IMR-90 (cell line): Measurements from ENCODE around the gene RSPH3. TPM values are rescaled to one million over a fixed set of nuclear protein-coding genes. Genes with fewer than 3 reads are reported as not detected.

Experiments used
- ATAC-seq: fragments of 200-7000 bp; cut with Tn5 transposase; 2 replicates; pipeline ENCODE4 v1.9.1; 2020; ENCODE audit warnings: low read depth, mild to moderate bottlenecking, moderate library complexity
- BruUV-seq: library from RNA; stranded (reverse); fragments of 400-500 nt; replicated peaks from 2 replicates; lab custom pipeline; 2021; lab: Mats Ljungman, UMichigan
- CTCF ChIA-PET: fragments of 300-600 bp; formaldehyde crosslinking; extraction: SDS; loops from one replicate; lab custom pipeline; 2021; ENCODE audit warnings: antibody characterized with exemption; lab: Yijun Ruan, JAX
- POLR2A ChIA-PET: fragments of 300-600 bp; sonication (Branson Sonifier 250); formaldehyde crosslinking; loops from one replicate; lab custom pipeline; 2022; ENCODE audit warnings: antibody characterized with exemption; ENCODE audit not compliant: unreplicated experiment; lab: Charles Lee
- DNase-seq: peaks from one replicate; pipeline ENCODE4 v3.0.0; 2013
- H2AFZ ChIP-seq: replicated peaks from 2 replicates; pipeline ENCODE3; 2013; ENCODE audit warnings: low read length, mild to moderate bottlenecking; ENCODE audit not compliant: poor library complexity
- H2AK5ac ChIP-seq: 2 replicates; pipeline ENCODE4 v1.6.1; 2013; ENCODE audit warnings: low read depth, low read length, inconsistent platforms
- H2AK9ac ChIP-seq: replicated peaks from 2 replicates; pipeline ENCODE3; 2013; ENCODE audit warnings: mild to moderate bottlenecking, low read depth, low read length, moderate library complexity; ENCODE audit not compliant: poor library complexity
- H2BK120ac ChIP-seq: 2 replicates; pipeline ENCODE4 v1.6.1; 2013; ENCODE audit warnings: low read depth, low read length, inconsistent platforms
- H2BK15ac ChIP-seq: 3 replicates; pipeline ENCODE4 v1.6.1; 2013; ENCODE audit warnings: low read depth, low read length, inconsistent platforms
- H2BK20ac ChIP-seq: 2 replicates; pipeline ENCODE4 v1.6.1; 2013; ENCODE audit warnings: low read depth, mild to moderate bottlenecking, inconsistent platforms, low read length, moderate library complexity
- H2BK5ac ChIP-seq: 2 replicates; pipeline ENCODE4 v1.6.1; 2013; ENCODE audit warnings: mild to moderate bottlenecking, low read depth, low read length, inconsistent platforms; ENCODE audit not compliant: poor library complexity, severe bottlenecking
- H3K14ac ChIP-seq: replicated peaks from 2 replicates; pipeline ENCODE4 v1.6.1; 2013; ENCODE audit warnings: low read depth, low read length, inconsistent platforms
- H3K18ac ChIP-seq: 2 replicates; pipeline ENCODE4 v1.6.1; 2013; ENCODE audit warnings: low read depth, low read length, control low read depth
- H3K23ac ChIP-seq: 2 replicates; pipeline ENCODE4 v1.6.1; 2013; ENCODE audit warnings: low read depth, low read length, inconsistent platforms
- H3K27ac ChIP-seq: 2 replicates; pipeline ENCODE4 v1.5.1; 2013; ENCODE audit warnings: mild to moderate bottlenecking, control low read depth, low read length; ENCODE audit not compliant: insufficient read depth
- H3K27me3 ChIP-seq: 2 replicates; pipeline ENCODE4 v1.6.1; 2013; ENCODE audit warnings: low read length; ENCODE audit not compliant: control insufficient read depth, insufficient read depth
- H3K36me3 ChIP-seq: 2 replicates; pipeline ENCODE4 v1.6.1; 2013; ENCODE audit warnings: low read length, mixed read lengths; ENCODE audit not compliant: control insufficient read depth, insufficient read depth
- H3K4ac ChIP-seq: 2 replicates; pipeline ENCODE4 v1.6.1; 2013; ENCODE audit warnings: low read depth, low read length, inconsistent platforms
- H3K4me1 ChIP-seq: 2 replicates; pipeline ENCODE4 v1.6.1; 2013; ENCODE audit warnings: low read length, mixed read lengths; ENCODE audit not compliant: control insufficient read depth, insufficient read depth
- H3K4me2 ChIP-seq: 2 replicates; pipeline ENCODE4 v1.6.1; 2013; ENCODE audit warnings: low read depth, mild to moderate bottlenecking, control low read depth, low read length, moderate library complexity
- H3K4me3 ChIP-seq: 2 replicates; pipeline ENCODE4 v1.5.1; 2013; ENCODE audit warnings: low read depth, mild to moderate bottlenecking, control low read depth, low read length, moderate library complexity; ENCODE audit not compliant: insufficient read depth
- H3K56ac ChIP-seq: 2 replicates; pipeline ENCODE4 v1.6.1; 2013; ENCODE audit warnings: low read length, inconsistent platforms; ENCODE audit not compliant: insufficient read depth; ENCODE audit errors: extremely low read depth
- H3K79me1 ChIP-seq, 2 experiments: 2 replicates each; pipeline ENCODE4 v1.6.1; 2013; ENCODE audit warnings: low read length in 2 of 2, inconsistent platforms in 1 of 2, low read depth in 1 of 2
- H3K9ac ChIP-seq: 2 replicates; pipeline ENCODE4 v1.6.1; 2013; ENCODE audit warnings: low read depth, low read length, control low read depth
- H3K9me1 ChIP-seq: 2 replicates; pipeline ENCODE4 v1.6.1; 2013; ENCODE audit warnings: low read length, inconsistent platforms; ENCODE audit not compliant: insufficient read depth
- H3K9me3 ChIP-seq: 2 replicates; pipeline ENCODE4 v1.6.1; 2013; ENCODE audit warnings: low read length; ENCODE audit not compliant: control insufficient read depth, insufficient read depth
- H4K20me1 ChIP-seq: 2 replicates; pipeline ENCODE4 v1.6.1; 2013; ENCODE audit warnings: low read length, inconsistent platforms; ENCODE audit not compliant: insufficient read depth
- H4K5ac ChIP-seq: 2 replicates; pipeline ENCODE4 v1.6.1; 2013; ENCODE audit warnings: mild to moderate bottlenecking, low read depth, low read length, control low read depth
- H4K8ac ChIP-seq, 2 experiments: 2 replicates each; pipeline ENCODE4 v1.6.1; 2013; ENCODE audit warnings: low read depth in 2 of 2, low read length in 2 of 2, control low read depth in 1 of 2, inconsistent platforms in 1 of 2
- H4K91ac ChIP-seq: 2 replicates; pipeline ENCODE4 v1.6.1; 2013; ENCODE audit warnings: low read depth, low read length, inconsistent platforms; ENCODE audit not compliant: insufficient read depth
- CEBPB ChIP-seq: IDR thresholded peaks from 2 replicates; pipeline ENCODE4 v1.6.1; 2012; ENCODE audit warnings: low read depth, low read length, improper control_type of control experiment
- CHD1 ChIP-seq: IDR thresholded peaks from 2 replicates; pipeline ENCODE4 v1.6.1; 2012; ENCODE audit warnings: low read depth, low read length, improper control_type of control experiment
- MXI1 ChIP-seq: IDR thresholded peaks from 2 replicates; pipeline ENCODE4 v1.6.1; 2012; ENCODE audit warnings: low read depth, mild to moderate bottlenecking, low read length, moderate library complexity, borderline replicate concordance
- RAD21 ChIP-seq: IDR thresholded peaks from 2 replicates; pipeline ENCODE4 v1.6.1; 2012; ENCODE audit warnings: low read length, improper control_type of control experiment
- RCOR1 ChIP-seq: IDR thresholded peaks from 2 replicates; pipeline ENCODE4 v1.6.1; 2012; ENCODE audit warnings: mild to moderate bottlenecking, low read length, improper control_type of control experiment; ENCODE audit not compliant: insufficient replicate concordance
- WGBS, 2 experiments: methylation state at CpG; one replicate each; pipeline versions ENCODE4 v1.1.5 to v1.1.7; 2013; ENCODE audit warnings: missing lambda C conversion rate in 2 of 2; ENCODE audit not compliant: insufficient read length in 1 of 2; ENCODE audit errors: extremely low coverage in 2 of 2; 5-methylcytosine and 5-hydroxymethylcytosine counted together
- dilution Hi-C: fragments of 300-500 bp; cut with HindIII; formaldehyde crosslinking; loops from one replicate; pipeline ENCODE4 v1.14.3; 2018; ENCODE audit warnings: low sequenced_read_pairs; ENCODE audit not compliant: unreplicated experiment
- in situ Hi-C: fragments of 300-500 bp; cut with MboI; formaldehyde crosslinking; loops from 3 replicates; pipeline ENCODE4 v1.14.3; 2019; ENCODE audit warnings: low sequenced_read_pairs, inconsistent platforms, mixed read lengths
- intact Hi-C: fragments of 100-400 bp; cut with micrococcal nuclease; formaldehyde crosslinking; loops from 2 replicates; pipeline ENCODE4 v1.10.0; 2022
- polyA plus RNA-seq, 3 experiments: library from polyadenylated mRNA; depleted of rRNA; stranded (reverse); fragments of >200 nt; gene quantifications; 2 replicates each; pipeline ENCODE4 v1.2.3, GENCODE V29; 2012; ENCODE audit warnings: low replicate concordance in 1 of 3
- total RNA-seq: library from RNA; depleted of rRNA; stranded (reverse); fragments of >200 nt; gene quantifications from 2 replicates; pipeline ENCODE4 v1.2.3, GENCODE V29; 2012
- TF ChIP-seq, protein P1 (sequence below): fragments of 150-350 bp; IDR thresholded peaks from 2 replicates; pipeline ENCODE4 v1.6.1; 2017; ENCODE audit warnings: mild to moderate bottlenecking, antibody characterized with exemption, low read length, low read depth

The RSPH3 gene
- total and polyA plus RNA-seq, 2 of the 4 experiments (the other 2 are of a cell fraction): 1.7 to 3.0 TPM

DNA sequence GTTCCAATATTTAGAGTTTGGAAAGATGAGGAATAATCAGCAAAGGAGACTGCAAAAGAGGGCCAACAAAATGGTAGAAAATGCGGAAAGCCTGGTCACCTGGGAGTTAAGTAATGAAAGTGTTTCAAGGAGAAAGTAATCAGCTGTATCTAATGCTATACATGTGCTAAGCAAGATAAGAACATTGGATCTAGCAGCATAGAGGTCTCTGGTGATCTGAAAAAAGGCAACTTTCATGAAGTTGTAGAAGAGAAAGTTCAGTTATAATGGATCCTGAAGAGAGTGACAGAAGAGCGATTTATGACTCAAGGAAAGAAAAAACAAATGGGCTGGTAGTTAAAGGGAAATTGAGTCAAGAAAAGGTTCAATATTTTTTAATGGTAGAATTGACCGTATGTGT, 4.6 kb upstream of the RSPH3 start:
- Histone ChIP-seq H3K79me1 (peaks cover 0 to 2% of the 10 kb centered on the region in 2 experiments; a peak in 1 of 4 replicates), H4K20me1 (no peaks in the 10 kb centered on the region), H3K23ac (no peak overlapping the region), H4K91ac (no peak overlapping the region), H2AFZ (no peak overlapping the region), H3K14ac (no peak overlapping the region), H3K4me1 (peaks cover 4% of the 10 kb centered on the region; the same call in 1 of the 2 replicates), H4K5ac (no peak overlapping the region), H2BK20ac (no peak overlapping the region), H3K9ac (no peak overlapping the region), H3K9me3 (no peaks in the 10 kb centered on the region), H2BK15ac (no peak overlapping the region), H2AK9ac (no peak overlapping the region), H3K4me2 (no peak overlapping the region), H3K36me3 (no peaks in the 10 kb centered on the region), H4K8ac (no peak overlapping the region), H3K27me3 (no peaks in the 10 kb centered on the region; the same call in 1 of the 2 replicates), H3K56ac (no peak overlapping the region), H3K9me1 (no peaks in the 10 kb centered on the region), H2BK120ac (no peak overlapping the region), H3K27ac (no peak overlapping the region), H3K4me3 (no peak overlapping the region), H2AK5ac (no peak overlapping the region), H2BK5ac (no peak overlapping the region), H3K18ac (no peak overlapping the region), H3K4ac (no peak overlapping the region)
- dilution Hi-C loops: no loop called here
- CTCF ChIA-PET: no interaction called here
- in situ Hi-C loops: no loop called here
- ATAC-seq (no peak), DNase-seq (no peak)
- POLR2A ChIA-PET: no interaction called here
- BruUV-seq: no TSS peak
- intact Hi-C loops: no loop called here
- TF ChIP-seq CHD1: no peak
- no peak for TF ChIP-seq CEBPB
- no peak for TF ChIP-seq RAD21
- TF ChIP-seq, protein P1, sequence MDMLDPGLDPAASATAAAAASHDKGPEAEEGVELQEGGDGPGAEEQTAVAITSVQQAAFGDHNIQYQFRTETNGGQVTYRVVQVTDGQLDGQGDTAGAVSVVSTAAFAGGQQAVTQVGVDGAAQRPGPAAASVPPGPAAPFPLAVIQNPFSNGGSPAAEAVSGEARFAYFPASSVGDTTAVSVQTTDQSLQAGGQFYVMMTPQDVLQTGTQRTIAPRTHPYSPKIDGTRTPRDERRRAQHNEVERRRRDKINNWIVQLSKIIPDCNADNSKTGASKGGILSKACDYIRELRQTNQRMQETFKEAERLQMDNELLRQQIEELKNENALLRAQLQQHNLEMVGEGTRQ: no peak
- no peak for TF ChIP-seq MXI1
- no peak for TF ChIP-seq RCOR1
- WGBS, 2 experiments: 67% methylated on average over 3 of the region's 3 CpGs; no CpG with 5 or more reads in 1 of the 2 experiments
